GM19467 (cell line): ENCODE measurements around the gene HGFAC.

ENCODE experiments used
- ATAC-seq: cut with Tn5 transposase; IDR thresholded peaks from one replicate; pipeline ENCODE4 v1.9.1; 2021; ENCODE audit warnings: mild to moderate bottlenecking, moderate library complexity; ENCODE audit not compliant: unreplicated experiment

The HGFAC gene

DNA sequence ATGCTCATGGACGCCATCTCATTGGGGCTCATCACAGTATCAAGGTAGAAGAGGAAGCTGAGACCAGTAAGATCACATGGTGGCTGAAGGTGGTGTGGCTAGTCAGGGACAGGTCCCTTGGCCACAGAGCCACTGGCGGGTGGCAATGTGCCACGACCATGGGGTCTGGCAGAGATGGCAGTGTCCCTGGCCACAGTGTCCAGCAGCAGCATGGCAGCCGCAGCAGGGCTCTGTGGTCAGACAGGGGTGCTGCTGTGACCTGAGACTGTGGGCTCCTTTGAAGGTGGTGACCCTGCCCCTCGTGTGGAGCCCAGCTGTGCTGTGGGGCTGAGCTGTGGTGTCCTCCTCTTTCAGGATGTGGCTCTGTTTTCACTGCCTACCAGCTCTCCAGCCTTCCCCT lies 19.2 kb downstream of the HGFAC start:
- ATAC-seq = no peak

- ATAC-seq = no peak
Measured at GRCh38 chr4:3461515-3462291, 19.9 kb downstream of the HGFAC start.

- ATAC-seq = no peak
Measured at GRCh38 chr4:3462321-3462789, 20.6 kb downstream of the HGFAC start.

DNA sequence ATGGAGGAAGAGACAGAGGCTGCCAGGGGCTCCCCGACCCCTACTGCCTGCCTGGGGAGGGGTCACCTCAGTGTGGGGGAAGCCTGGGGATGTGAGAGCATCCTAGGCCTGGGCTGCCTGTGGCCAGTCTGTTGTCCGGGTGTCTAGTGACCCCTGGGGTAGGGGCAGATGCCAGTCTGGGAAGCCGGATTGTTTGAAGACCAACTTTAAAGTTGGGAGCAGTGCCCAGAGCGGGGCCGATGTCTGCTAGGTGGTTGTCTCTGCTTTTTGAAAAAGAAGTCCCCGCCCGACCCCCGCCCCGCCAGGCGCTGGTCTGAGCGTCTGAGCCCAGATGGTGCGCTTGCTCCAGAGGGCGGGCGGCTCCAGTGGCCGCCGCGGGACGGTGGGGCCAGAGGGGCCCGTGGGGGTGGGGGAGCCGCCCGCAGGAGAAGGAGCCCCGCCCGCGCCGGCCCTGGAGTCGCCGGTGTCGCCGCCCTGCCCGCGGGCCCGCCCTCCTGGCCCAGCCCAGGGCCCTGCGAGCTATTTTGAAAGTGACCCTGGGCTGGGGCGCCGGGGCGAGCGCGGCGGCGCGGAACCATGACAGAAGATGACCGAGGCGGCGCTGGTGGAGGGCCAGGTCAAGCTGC lies 21.1 kb downstream of the HGFAC start, which contains the start of gene DOK7:
Gene DOK7, plus strand, starts transcription at position 517 of the 626 bp plus-strand sequence. Its CDS starts 70 bp downstream, at position 587.
- no peak for ATAC-seq

DNA sequence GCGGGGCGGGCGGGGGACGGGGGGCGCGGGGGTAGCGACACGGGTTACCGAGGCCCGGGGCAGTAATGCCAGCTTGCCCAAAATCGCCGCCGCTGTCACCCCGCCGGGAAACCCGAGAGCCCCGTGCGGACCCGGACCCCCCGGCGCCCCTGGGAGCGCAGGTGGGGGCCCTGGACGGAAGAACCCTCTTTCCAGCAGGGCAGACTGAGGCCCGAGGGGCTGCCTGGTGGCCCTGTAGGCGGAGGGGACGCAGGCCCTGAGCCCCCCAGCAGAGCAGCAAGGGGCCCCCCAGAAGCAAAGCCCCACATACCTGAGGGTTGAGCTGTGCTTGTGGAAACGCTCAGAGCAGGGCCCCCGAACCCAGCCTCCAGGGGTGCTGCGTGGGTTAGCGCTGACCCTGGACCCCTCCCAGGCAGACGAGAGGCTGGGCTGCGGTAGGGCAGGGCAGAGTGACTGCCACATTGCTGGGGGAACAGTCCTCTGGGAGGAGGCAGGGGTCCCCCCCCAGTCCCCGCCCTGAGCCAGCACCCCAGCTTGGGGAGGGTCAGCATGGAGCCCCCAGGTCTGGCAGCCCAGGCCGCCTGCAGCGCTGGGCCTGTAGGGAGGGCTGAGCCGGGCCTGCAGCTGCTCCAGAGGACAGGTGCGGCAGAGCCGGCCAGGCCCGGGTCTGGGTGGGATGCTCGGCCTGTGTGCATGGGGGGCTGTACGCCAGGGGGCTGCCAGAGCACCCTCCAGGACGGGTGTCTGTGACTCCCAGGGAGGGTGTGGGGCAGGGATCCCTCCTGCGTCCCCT lies 22.0 kb downstream of the HGFAC start:
- no peak for ATAC-seq

GRCh38 chr4:3464349-3464905 lies 22.7 kb downstream of the HGFAC start:
- no peak for ATAC-seq

DNA sequence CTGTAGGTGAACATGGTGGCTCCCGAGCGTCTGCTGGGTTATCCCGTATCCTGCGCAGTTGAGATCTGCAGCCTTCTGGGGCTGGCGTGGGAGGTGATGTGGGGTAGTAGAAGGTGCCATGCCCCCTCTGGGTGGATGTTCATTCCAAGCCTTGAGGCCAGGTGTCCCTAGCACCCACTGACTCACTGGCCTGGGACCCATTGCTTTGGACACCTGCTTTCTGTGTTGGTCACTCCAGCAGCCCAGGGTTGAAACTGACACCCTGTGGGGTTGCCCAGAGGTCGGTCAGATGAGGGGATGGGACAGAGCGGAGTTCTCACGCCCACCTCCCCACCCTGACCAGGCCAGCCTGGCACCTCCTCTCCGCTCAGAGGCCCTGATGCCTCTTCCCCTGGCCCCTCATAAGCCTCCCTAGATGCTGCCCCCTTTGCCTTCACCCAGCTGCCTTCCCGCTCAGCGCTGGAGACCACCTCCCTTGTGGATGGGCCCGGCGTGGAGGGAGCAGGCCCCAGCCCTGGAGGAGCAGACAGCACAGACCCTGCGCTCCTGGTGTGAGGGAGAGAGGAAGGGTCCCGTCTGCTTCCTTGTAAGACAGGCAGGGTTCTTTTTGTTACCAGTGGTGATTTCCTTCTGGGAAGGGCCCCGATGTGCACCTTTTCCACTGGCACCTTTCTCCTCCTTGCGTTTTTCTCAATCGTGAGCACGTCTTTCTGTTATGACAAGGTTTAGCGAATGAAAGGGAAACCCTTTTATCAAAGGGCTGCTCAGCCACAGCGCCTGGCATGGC lies 23.3 kb downstream of the HGFAC start:
- no peak for ATAC-seq

DNA sequence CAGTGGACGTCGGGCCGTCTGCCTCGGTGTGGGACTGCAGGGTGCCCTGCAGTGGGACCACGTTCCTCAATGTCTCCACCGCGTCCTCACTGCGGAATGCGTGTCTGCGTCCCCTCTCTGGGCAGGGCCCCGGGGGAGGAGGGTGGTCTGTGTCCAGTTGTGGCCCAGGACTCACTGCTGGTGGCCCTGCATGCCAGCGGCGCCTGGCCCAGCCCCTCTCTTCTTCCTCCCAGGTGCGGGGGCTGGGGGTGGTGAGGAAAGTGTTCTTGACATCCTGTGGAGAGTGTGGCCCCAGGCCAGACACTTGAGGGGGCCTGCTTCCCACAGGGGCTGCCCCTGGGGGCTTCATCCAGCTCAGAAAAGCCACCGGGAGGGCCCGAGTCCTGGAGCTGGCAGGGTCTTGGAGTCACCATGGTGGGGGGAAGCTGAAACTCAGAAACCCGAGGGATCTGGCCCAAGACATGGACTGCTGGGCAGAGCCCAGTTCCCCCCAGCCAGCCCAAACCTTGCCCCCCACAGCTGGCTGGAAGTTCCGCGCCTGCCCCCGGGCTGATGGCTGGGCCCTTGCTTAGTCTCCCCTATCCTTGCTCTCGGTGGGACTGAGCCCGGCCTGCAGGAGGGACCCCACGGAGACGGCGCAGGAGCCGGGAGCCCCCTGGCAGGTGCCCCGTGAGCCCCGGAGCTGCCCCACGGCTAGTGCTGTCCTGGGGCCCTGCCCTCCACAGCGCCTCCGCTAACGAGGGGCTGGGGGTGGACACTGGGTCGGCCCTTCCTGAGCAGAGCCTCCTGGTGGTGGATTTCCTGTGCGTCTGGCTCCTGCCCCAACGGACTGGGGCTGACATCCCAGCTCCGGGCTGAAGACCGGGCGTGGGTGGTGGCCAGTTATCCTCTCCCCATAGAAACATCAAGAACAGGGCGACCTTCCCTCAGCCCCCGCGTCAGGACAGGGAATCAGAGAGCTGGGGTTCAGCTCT lies 24.2 kb downstream of the HGFAC start:
- no peak for ATAC-seq

DNA sequence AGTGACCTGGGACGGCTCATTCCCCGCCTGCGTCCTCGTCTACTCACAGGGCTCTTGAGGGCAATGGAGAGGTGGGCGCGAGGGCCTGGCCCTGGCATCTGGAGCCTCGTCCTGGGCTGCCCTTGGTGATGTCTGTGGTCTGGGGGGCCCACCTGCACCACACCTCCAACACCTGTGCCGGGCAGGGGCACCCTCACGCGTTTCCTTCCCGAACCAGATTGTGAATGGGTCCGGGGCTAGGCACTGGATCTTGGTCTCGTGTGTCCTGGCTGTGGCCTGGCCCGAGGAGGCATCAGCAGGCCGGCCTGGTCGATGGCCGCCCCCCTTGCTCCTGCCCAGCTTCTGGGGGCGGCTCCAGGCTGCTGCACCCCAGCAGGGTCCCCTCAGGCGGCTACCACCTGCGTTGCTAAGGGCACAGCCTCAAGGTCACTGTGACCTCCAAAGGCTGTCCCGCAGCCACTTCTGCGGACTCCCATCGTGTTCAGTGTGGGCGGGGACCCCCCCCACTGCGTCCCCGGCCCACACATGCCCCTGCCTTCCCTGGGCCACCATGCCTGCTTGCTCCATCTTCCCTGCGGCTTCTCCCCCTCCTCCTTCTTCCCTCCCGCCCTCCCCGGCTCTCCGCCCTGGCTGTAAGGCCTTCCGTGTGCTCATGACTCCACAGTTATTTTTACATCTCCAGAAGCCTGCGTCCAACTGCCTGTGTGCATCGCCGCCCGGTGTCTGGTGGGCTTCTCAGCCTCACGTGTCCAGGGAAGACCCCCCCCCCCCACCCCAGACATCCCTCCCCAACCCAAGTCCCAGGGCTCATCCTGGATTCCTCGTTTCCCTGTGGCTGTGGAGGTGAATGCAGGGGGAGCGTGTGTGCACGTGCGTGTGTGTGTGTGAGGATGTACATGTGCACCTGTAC lies 25.2 kb downstream of the HGFAC start:
- no peak for ATAC-seq

- ATAC-seq = no peak
Measured at GRCh38 chr4:3467601-3468031, 25.8 kb downstream of the HGFAC start.

DNA sequence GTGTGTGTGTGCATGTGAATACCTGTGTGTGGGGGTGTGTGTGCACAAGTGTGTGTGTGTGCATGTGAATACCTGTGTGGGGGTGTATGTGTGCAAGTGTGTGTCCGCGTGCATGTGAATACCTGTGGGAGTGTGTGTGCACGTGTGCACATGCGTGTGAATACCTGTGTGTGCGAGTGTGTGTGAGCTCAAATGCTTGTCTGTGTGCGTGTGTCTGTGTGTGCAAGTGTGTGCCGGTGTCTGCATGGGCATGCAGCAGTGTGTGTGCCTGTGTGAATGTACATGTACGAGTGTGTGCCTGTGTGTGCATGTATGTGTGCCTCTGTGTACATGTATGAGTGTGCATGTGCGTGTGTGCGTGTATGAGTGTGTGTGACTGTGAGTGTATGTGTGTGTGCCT lies 26.4 kb downstream of the HGFAC start:
- ATAC-seq = no peak

DNA sequence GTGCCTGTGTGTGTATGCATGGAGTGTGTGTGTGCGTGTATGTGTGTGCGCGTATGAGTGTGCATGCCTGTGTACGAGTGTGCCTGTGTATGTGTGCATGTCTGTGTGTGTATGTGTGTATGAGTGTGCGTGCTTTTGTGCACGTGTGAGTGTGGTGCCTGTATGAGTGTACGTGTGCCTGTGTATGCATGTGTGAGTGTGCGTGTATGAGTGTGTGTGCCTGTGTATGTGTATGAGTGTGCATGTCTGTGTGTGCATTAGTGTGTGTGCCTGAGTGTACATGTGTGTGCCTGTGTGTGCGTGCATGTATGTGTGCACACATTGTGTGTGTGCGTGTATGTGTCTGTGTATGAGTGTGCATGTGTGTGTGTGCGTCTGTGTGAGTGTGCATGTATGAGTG lies 27.0 kb downstream of the HGFAC start:
- ATAC-seq = no peak

- no peak for ATAC-seq
Measured at GRCh38 chr4:3469386-3470243, 27.8 kb downstream of the HGFAC start.

GRCh38 chr4:3470244-3471097 lies 28.7 kb downstream of the HGFAC start:
- no peak for ATAC-seq

- ATAC-seq = no peak
Measured at GRCh38 chr4:3471098-3471760, 29.5 kb downstream of the HGFAC start.

DNA sequence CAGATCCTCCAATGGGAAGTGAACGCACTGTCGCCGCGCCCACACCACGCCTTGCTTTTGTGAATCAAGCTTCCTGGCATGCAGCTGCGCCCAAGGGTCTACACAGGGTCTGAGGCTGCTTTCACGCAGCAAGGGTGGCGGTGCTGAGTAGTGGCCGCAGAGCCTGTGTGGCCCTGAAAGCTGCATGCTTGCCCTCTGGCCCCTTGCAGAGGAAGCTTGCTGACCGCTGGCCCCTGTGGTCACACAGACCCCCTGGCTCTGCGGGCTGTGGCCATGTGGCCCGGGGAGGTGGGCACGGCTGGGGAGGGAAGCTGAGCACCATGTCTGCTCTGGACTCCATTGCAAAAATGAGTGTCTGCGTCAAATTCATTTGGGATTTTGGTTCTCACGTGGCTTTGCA lies 30.1 kb downstream of the HGFAC start:
- no peak for ATAC-seq
